Measurements from ENCODE around the gene SLC23A2. TPM values are rescaled to one million over a fixed set of nuclear protein-coding genes. Genes with fewer than 3 reads are reported as not detected.

The SLC23A2 gene
- total RNA-seq, 4 donors from 2014 or later: 5.0 to 11.6 (median 7.9) TPM

DNA sequence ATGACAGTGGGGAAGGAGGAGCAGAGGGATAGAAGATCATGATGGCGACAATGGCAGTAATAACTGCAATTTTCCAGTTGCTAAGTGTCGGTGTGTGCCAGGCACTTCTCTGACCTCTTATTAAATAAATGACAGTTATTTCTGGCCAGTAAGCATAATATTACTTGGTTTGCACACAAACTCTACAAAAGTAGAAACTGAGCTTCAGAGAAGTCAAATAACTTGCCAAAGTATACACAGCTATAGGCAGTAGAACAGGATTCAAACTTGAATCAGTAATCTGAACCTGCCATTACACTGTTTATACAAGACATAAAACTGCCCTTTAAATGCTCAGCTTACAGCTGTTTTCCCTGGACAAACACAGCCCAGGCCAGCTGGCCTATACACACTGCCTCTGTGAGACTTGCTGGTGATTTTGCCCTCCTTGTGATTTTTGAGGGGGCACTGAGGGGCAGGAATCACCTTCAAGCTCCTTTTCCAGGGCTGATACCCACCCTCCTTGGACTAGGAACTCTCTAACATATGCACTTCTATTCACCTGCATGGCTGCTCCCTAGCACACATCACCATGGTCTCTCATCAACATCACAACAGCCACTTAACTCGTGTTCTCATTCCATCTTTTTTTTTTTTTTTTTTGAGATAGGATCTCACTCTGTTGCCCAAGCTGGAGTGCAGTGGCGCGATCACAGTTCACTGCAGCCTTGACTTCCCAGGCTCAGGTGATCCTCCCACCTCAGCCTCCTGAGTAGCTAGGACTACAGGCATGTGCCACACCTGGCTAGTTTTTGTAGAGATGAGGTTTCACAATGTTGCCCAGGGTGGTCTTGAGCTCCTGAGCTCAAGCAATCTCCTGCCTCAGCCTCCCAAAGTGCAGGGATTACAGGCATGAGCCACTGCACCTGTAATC lies 63.6 kb downstream of the SLC23A2 start:
- Histone ChIP-seq H3K4me1 (peaks cover 7 to 31% (median 15%) of the 10 kb centered on the region in 4 donors), H3K27ac (peak overlapping the region in 1 of 4 donors; percentile 38), H3K4me3 (no peak overlapping the region), H3K9me3 (no peaks in the 10 kb centered on the region), H3K27me3 (no peaks in the 10 kb centered on the region), H3K36me3 (no peaks in the 10 kb centered on the region)
- WGBS, 2 donors (ENCODE audit: low coverage in 1 of 2): 14 to 49% methylated on average over 3 to 5 of the region's 5 CpGs
- in situ Hi-C loops (cut with MboI; ENCODE audit: low pct_ligation_motif_present in 1 of 4, low pct_unique_long_range_greater_than_20kb in 1 of 4, low sequenced_read_pairs in 3 of 4): no loop called here
- no peak for DNase-seq
- intact Hi-C loops (cut with DNase I; ENCODE audit: low total_unique reads): no loop called here
- no peak for TF ChIP-seq EP300 (IDR thresholded peaks at IDR 0.05; ENCODE audit: low read depth)
- TF ChIP-seq, protein P1, sequence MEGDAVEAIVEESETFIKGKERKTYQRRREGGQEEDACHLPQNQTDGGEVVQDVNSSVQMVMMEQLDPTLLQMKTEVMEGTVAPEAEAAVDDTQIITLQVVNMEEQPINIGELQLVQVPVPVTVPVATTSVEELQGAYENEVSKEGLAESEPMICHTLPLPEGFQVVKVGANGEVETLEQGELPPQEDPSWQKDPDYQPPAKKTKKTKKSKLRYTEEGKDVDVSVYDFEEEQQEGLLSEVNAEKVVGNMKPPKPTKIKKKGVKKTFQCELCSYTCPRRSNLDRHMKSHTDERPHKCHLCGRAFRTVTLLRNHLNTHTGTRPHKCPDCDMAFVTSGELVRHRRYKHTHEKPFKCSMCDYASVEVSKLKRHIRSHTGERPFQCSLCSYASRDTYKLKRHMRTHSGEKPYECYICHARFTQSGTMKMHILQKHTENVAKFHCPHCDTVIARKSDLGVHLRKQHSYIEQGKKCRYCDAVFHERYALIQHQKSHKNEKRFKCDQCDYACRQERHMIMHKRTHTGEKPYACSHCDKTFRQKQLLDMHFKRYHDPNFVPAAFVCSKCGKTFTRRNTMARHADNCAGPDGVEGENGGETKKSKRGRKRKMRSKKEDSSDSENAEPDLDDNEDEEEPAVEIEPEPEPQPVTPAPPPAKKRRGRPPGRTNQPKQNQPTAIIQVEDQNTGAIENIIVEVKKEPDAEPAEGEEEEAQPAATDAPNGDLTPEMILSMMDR (IDR thresholded peaks at IDR 0.05): no peak

DNA sequence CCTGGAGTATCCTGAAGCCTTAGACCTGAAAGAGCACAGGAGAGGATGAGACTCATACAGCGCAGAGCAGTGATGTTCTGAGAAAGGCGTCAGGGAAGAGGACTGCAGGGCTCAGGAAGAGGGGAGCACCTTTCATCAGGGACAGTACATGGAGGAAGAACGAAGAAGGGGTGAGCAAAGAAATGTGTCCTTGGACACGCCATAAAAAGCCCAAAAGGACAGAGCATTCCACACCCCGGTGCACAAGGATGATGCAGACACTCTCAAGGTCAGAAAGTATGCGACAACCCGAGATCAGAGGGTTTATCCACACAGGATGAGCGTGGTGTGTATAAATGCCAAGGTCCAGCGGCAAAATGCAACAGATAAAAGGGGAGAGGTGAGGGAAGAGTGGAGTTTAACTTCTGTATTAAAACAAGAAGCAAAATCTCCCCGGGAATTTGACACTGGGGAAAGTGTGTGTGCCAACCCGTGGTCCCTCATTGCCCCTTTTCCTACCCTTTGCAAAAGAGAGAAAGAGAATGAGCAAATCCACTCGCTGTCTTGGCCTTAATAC lies 64.4 kb downstream of the SLC23A2 start:
- DNase-seq: no peak
- Histone ChIP-seq H3K4me1 (peaks cover 7 to 24% (median 13%) of the 10 kb centered on the region in 4 donors), H3K27me3 (no peaks in the 10 kb centered on the region), H3K9me3 (no peaks in the 10 kb centered on the region), H3K36me3 (no peaks in the 10 kb centered on the region), H3K4me3 (no peak overlapping the region), H3K27ac (peak overlapping the region in 1 of 4 donors; percentile 38)
- intact Hi-C loops (cut with DNase I; ENCODE audit: low total_unique reads) (no loop called here), in situ Hi-C loops (cut with MboI; ENCODE audit: low pct_ligation_motif_present in 1 of 4, low pct_unique_long_range_greater_than_20kb in 1 of 4, low sequenced_read_pairs in 3 of 4) (no loop called here)
- 54 to 61% methylated on average over 10 to 12 of the region's 12 CpGs for WGBS, 2 donors (ENCODE audit: low coverage in 1 of 2)
- TF ChIP-seq POLR2AphosphoS5 (IDR thresholded peaks at IDR 0.05) (no peak), EP300 (IDR thresholded peaks at IDR 0.05; ENCODE audit: low read depth) (no peak), POLR2A (IDR thresholded peaks at IDR 0.05) (no peak)
- TF ChIP-seq, protein P1 (IDR thresholded peaks at IDR 0.05): no peak

DNA sequence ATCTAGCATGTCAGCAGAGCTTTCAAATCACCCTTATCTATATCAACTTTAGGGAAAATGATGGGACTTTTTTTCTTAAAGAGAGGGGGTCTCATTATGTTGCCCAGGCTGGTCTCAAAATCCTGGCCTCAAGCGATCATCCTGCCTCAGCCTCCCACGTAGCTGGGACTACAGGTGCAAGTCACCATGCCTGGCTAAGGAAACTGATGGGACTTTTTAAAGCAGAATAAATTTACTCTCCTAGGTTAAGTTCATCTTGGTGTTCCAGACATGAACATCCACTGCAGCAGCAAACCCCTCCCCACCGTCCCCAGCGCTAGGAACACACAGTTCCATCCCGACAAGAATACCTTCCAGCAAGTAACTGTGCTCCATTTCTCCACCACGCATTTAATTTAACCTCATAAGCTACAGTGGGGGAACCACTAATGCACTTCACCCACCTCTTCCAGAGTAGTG lies 64.9 kb downstream of the SLC23A2 start:
- H3K4me1 ChIP-seq: peaks cover 7 to 19% (median 13%) of the 10 kb centered on the region in 4 donors
- intact Hi-C loops (cut with DNase I; ENCODE audit: low total_unique reads): no loop called here
- H3K27ac ChIP-seq: no peak overlapping the region
- H3K9me3 ChIP-seq: no peaks in the 10 kb centered on the region
- no peak overlapping the region for H3K4me3 ChIP-seq
- in situ Hi-C loops (cut with MboI; ENCODE audit: low pct_ligation_motif_present in 1 of 4, low pct_unique_long_range_greater_than_20kb in 1 of 4, low sequenced_read_pairs in 3 of 4): no loop called here
- 95 to 100% methylated on average over 1 to 6 of the region's 6 CpGs for WGBS, 2 donors (ENCODE audit: low coverage in 1 of 2)
- DNase-seq: no peak
- H3K27me3 ChIP-seq: no peaks in the 10 kb centered on the region
- H3K36me3 ChIP-seq: no peaks in the 10 kb centered on the region
- TF ChIP-seq POLR2AphosphoS5 (IDR thresholded peaks at IDR 0.05): no peak
- no peak for TF ChIP-seq POLR2A (IDR thresholded peaks at IDR 0.05)
- TF ChIP-seq, protein P1 (IDR thresholded peaks at IDR 0.05): no peak
- no peak for TF ChIP-seq EP300 (IDR thresholded peaks at IDR 0.05; ENCODE audit: low read depth)

DNA sequence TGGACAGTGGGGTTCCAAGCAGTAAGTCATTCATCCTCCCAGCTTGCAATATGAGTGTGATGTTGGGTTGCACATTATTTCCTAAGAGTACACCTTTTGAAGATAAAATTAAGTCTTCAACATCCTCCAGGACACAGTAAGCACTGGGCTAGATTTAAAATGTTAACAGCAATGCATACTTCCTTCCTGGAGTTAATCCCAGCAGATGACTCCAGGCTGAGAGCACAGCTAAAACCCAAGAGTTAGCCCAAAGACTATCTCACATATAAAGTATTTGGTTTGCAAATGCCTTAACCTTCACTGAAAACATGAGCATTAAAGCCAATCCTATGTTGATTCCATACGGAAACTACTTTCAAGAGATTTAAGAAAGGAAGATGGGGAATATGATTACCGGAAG lies 69.2 kb downstream of the SLC23A2 start:
- peaks cover 0 to 8% (median 5%) of the 10 kb centered on the region in 4 donors for H3K4me1 ChIP-seq
- no peaks in the 10 kb centered on the region for H3K9me3 ChIP-seq
- DNase-seq: no peak
- no peaks in the 10 kb centered on the region for H3K27me3 ChIP-seq
- H3K36me3 ChIP-seq: no peaks in the 10 kb centered on the region
- TF ChIP-seq, protein P1 (IDR thresholded peaks at IDR 0.05): no peak
- TF ChIP-seq POLR2A (IDR thresholded peaks at IDR 0.05) (no peak), POLR2AphosphoS5 (IDR thresholded peaks at IDR 0.05) (no peak), EP300 (IDR thresholded peaks at IDR 0.05; ENCODE audit: low read depth) (no peak)
- no peak overlapping the region for H3K27ac ChIP-seq
- WGBS, 2 donors (ENCODE audit: low coverage in 1 of 2): 85 to 91% methylated on average over 2 of the region's 2 CpGs
- intact Hi-C loops (cut with DNase I; ENCODE audit: low total_unique reads): no loop called here
- no peak overlapping the region for H3K4me3 ChIP-seq
- in situ Hi-C loops (cut with MboI; ENCODE audit: low pct_ligation_motif_present in 1 of 4, low pct_unique_long_range_greater_than_20kb in 1 of 4, low sequenced_read_pairs in 3 of 4): no loop called here
